ENCODE measurements around the gene DOCK3.
"Not testable (repeated sequence)": the region's sequence is repeated elsewhere in the genome, so short reads cannot be mapped to it uniquely, and the experiment has no call there.

Gene DOCK3

DNA sequence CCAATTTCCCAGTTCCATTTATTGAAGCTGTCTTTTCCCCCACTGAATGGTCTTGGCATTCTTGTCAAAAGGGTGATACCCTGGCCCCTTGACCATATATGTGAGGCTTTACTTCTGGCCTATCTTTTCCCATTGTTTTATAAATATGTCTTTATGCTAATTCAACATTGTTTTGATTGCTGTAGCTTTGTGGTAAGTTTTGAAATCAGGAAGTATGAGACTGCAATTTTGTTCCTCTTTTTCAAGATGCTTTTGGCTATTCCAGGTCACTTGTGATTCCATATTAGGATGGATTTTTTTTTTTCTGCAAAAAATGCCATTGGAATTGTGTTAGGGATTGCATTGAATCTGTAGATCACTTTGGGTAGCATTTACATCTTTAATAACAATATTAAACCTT, 569.2 kb downstream of the DOCK3 start:
- H3K9ac ChIP-seq (ENCODE audit: low read length): no peak overlapping the region
- H3K9me3 ChIP-seq (replicated peaks; ENCODE audit: insufficient read depth, low read length): no peaks in the 10 kb centered on the region
- H3K27me3 ChIP-seq (replicated peaks; ENCODE audit: insufficient read depth, low read length): no peaks in the 10 kb centered on the region
- no peak for TF ChIP-seq EZH2 (optimal IDR thresholded peaks at IDR 0.05; ENCODE audit: low read depth, low read length)
- no peak for TF ChIP-seq EZH2phosphoT487 (IDR thresholded peaks at IDR 0.05; ENCODE audit: low read length)
- TF ChIP-seq, protein P1, sequence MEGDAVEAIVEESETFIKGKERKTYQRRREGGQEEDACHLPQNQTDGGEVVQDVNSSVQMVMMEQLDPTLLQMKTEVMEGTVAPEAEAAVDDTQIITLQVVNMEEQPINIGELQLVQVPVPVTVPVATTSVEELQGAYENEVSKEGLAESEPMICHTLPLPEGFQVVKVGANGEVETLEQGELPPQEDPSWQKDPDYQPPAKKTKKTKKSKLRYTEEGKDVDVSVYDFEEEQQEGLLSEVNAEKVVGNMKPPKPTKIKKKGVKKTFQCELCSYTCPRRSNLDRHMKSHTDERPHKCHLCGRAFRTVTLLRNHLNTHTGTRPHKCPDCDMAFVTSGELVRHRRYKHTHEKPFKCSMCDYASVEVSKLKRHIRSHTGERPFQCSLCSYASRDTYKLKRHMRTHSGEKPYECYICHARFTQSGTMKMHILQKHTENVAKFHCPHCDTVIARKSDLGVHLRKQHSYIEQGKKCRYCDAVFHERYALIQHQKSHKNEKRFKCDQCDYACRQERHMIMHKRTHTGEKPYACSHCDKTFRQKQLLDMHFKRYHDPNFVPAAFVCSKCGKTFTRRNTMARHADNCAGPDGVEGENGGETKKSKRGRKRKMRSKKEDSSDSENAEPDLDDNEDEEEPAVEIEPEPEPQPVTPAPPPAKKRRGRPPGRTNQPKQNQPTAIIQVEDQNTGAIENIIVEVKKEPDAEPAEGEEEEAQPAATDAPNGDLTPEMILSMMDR (IDR thresholded peaks at IDR 0.05; ENCODE audit: low read length): no peak
- H3K4me3 ChIP-seq (ENCODE audit: low read length): no peak overlapping the region
- DNase-seq: no peak
- H3K4me2 ChIP-seq (ENCODE audit: low read depth, low read length): no peak overlapping the region
- no peak overlapping the region for H2AFZ ChIP-seq (ENCODE audit: low read length)
- no peaks in the 10 kb centered on the region for H3K79me2 ChIP-seq (ENCODE audit: low read length)
- no peak overlapping the region for H3K27ac ChIP-seq (ENCODE audit: low read length)
- H3F3A ChIP-seq (ENCODE audit: insufficient read depth, low read length): no peaks in the 10 kb centered on the region
- H3K4me1 ChIP-seq (ENCODE audit: low read length): no peaks in the 10 kb centered on the region
- H3K9me2 ChIP-seq (replicated peaks; ENCODE audit: insufficient read depth, low read length): no peaks in the 10 kb centered on the region
- no peaks in the 10 kb centered on the region for H3K36me3 ChIP-seq (replicated peaks; ENCODE audit: insufficient read depth, low read length)
- no peaks in the 10 kb centered on the region for H4K20me1 ChIP-seq (ENCODE audit: insufficient read depth, low read length)

DNA sequence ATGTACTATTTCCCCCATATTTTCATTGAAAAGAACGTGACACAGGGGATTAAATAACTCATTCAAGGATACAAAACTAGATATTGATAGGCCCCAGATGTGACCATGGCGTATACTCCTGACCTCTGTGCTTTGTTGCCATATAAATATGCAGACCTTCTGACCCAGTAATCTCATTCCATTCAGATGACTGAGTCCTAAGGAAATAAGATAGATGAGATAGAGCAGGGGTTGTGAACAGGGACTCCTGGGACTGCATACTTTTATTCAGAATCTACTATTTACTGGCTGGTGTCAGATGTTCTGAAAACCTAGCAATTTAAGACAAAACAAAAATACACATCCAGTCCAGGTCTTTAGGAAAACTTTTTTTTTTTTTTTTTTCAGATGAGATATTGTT, 571.1 kb downstream of the DOCK3 start:
- Histone ChIP-seq H3K27ac (ENCODE audit: low read length) (no peak overlapping the region), H3K4me1 (ENCODE audit: low read length) (no peaks in the 10 kb centered on the region), H3K79me2 (ENCODE audit: low read length) (no peaks in the 10 kb centered on the region), H3K4me2 (ENCODE audit: low read depth, low read length) (no peak overlapping the region), H2AFZ (ENCODE audit: low read length) (no peak overlapping the region), H3K27me3 (replicated peaks; ENCODE audit: insufficient read depth, low read length) (no peaks in the 10 kb centered on the region), H3K9ac (ENCODE audit: low read length) (no peak overlapping the region), H3K36me3 (replicated peaks; ENCODE audit: insufficient read depth, low read length) (no peaks in the 10 kb centered on the region), H3F3A (ENCODE audit: insufficient read depth, low read length) (no peaks in the 10 kb centered on the region), H3K9me2 (replicated peaks; ENCODE audit: insufficient read depth, low read length) (no peaks in the 10 kb centered on the region), H4K20me1 (ENCODE audit: insufficient read depth, low read length) (no peaks in the 10 kb centered on the region), H3K9me3 (replicated peaks; ENCODE audit: insufficient read depth, low read length) (no peaks in the 10 kb centered on the region), H3K4me3 (ENCODE audit: low read length) (no peak overlapping the region)
- TF ChIP-seq, protein P1 (IDR thresholded peaks at IDR 0.05; ENCODE audit: low read length): no peak
- TF ChIP-seq EZH2phosphoT487 (IDR thresholded peaks at IDR 0.05; ENCODE audit: low read length) (no peak), EZH2 (optimal IDR thresholded peaks at IDR 0.05; ENCODE audit: low read depth, low read length) (no peak)
- DNase-seq: no peak

DNA sequence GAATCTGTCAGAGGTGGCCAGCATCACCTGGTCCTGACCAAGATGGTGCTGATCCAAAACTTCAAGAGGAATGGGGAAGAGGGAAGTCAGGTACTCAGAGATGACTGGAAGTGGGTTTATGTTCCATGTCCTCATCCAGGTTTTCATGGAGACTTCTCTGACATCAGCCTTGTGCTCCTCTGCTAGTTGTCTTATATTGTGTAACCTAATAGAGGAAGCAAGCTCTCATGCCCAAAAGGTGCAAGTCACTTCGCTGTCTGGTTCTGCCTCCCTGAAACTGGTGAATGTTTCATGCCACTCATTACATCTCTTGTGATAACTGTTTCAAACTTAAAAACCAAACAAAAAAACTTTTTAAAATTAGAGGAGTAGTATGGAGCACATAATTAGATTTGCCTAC, 583.1 kb downstream of the DOCK3 start:
- no peak for DNase-seq
- no peaks in the 10 kb centered on the region for H3K9me2 ChIP-seq (replicated peaks; ENCODE audit: insufficient read depth, low read length)
- H4K20me1 ChIP-seq (ENCODE audit: insufficient read depth, low read length): no peaks in the 10 kb centered on the region
- no peaks in the 10 kb centered on the region for H3F3A ChIP-seq (ENCODE audit: insufficient read depth, low read length)
- no peak overlapping the region for H3K27ac ChIP-seq (ENCODE audit: low read length)
- H3K36me3 ChIP-seq (replicated peaks; ENCODE audit: insufficient read depth, low read length): no peaks in the 10 kb centered on the region
- no peaks in the 10 kb centered on the region for H3K79me2 ChIP-seq (ENCODE audit: low read length)
- no peak overlapping the region for H2AFZ ChIP-seq (ENCODE audit: low read length)
- no peak overlapping the region for H3K4me2 ChIP-seq (ENCODE audit: low read depth, low read length)
- no peak overlapping the region for H3K9ac ChIP-seq (ENCODE audit: low read length)
- H3K9me3 ChIP-seq (replicated peaks; ENCODE audit: insufficient read depth, low read length): no peaks in the 10 kb centered on the region
- TF ChIP-seq, protein P1 (IDR thresholded peaks at IDR 0.05; ENCODE audit: low read length): no peak
- no peak for TF ChIP-seq EZH2phosphoT487 (IDR thresholded peaks at IDR 0.05; ENCODE audit: low read length)
- no peak for TF ChIP-seq EZH2 (optimal IDR thresholded peaks at IDR 0.05; ENCODE audit: low read depth, low read length)
- H3K27me3 ChIP-seq (replicated peaks; ENCODE audit: insufficient read depth, low read length): no peaks in the 10 kb centered on the region
- no peaks in the 10 kb centered on the region for H3K4me1 ChIP-seq (ENCODE audit: low read length)
- no peak overlapping the region for H3K4me3 ChIP-seq (ENCODE audit: low read length)

DNA sequence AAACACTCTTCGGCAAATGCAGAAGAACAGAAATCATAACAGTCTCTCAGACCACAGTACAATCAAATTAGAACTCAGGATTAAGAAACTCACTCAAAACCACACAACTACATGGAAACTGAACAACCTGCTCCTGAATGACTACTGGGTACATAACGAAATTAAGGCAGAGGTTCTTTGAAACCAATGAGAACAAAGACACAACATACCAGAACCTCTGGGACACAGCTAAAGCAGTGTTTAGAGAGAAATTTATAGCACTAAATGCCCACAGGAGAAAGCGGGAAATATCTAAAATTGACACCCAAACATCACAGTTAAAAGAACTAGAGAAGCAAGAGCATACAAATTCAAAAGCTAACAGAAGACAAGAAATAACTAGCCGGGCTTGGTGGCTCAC, 589.4 kb downstream of the DOCK3 start:
- not testable (repeated sequence) for H4K20me1 ChIP-seq (ENCODE audit: insufficient read depth, low read length); H3K27ac ChIP-seq (ENCODE audit: low read length); H2AFZ ChIP-seq (ENCODE audit: low read length); DNase-seq; H3F3A ChIP-seq (ENCODE audit: insufficient read depth, low read length); H3K4me1 ChIP-seq (ENCODE audit: low read length); H3K4me3 ChIP-seq (ENCODE audit: low read length); H3K9me3 ChIP-seq (replicated peaks; ENCODE audit: insufficient read depth, low read length); H3K4me2 ChIP-seq (ENCODE audit: low read depth, low read length); H3K9me2 ChIP-seq (replicated peaks; ENCODE audit: insufficient read depth, low read length); H3K9ac ChIP-seq (ENCODE audit: low read length); H3K36me3 ChIP-seq (replicated peaks; ENCODE audit: insufficient read depth, low read length); H3K79me2 ChIP-seq (ENCODE audit: low read length); H3K27me3 ChIP-seq (replicated peaks; ENCODE audit: insufficient read depth, low read length)
